GM18511 (cell line): ENCODE data around the gene UPK1A.
"Not testable (repeated sequence)": the region's sequence is repeated elsewhere in the genome, so short reads cannot be mapped to it uniquely, and the experiment has no call there.

ENCODE experiments used
- ATAC-seq: cut with Tn5 transposase; IDR thresholded peaks from one replicate; pipeline ENCODE4 v1.9.1; 2021; ENCODE audit warnings: mild to moderate bottlenecking, moderate library complexity; ENCODE audit not compliant: unreplicated experiment

Gene UPK1A

GRCh38 chr19:35689836-35690235 is 23.5 kb downstream of the UPK1A start:
- ATAC-seq: no peak

- ATAC-seq: not testable (repeated sequence)
These were observed 24.8 kb downstream of the UPK1A start for GRCh38 chr19:35691106-35691505.

- ATAC-seq: no peak
These were observed 25.7 kb downstream of the UPK1A start for GRCh38 chr19:35692010-35692409.

- ATAC-seq: no peak
These were observed 27.1 kb downstream of the UPK1A start for GRCh38 chr19:35693422-35693821.

GRCh38 chr19:35693835-35694599 is 27.7 kb downstream of the UPK1A start:
- ATAC-seq: peak; percentile 72

GRCh38 chr19:35695895-35696422 is 29.6 kb downstream of the UPK1A start:
- ATAC-seq: no peak

- no peak for ATAC-seq
These were observed 30.5 kb downstream of the UPK1A start for GRCh38 chr19:35696835-35697234.

GRCh38 chr19:35702223-35703012 is 36.1 kb downstream of the UPK1A start:
- peak; percentile 97 for ATAC-seq

GRCh38 chr19:35703343-35703742 is 37.0 kb downstream of the UPK1A start:
- no peak for ATAC-seq

GRCh38 chr19:35704218-35704617 is 37.9 kb downstream of the UPK1A start, which contains the start of gene ZBTB32:
ZBTB32 (plus strand) TSS chr19:35704558; CDS start chr19:35714627, 10,069 bp downstream.
- no peak for ATAC-seq

GRCh38 chr19:35708391-35708790 is 42.1 kb downstream of the UPK1A start:
- ATAC-seq: no peak

GRCh38 chr19:35710784-35711723 is 44.7 kb downstream of the UPK1A start:
- ATAC-seq: peak; percentile 47

GRCh38 chr19:35712567-35713505 is 46.5 kb downstream of the UPK1A start:
- no peak for ATAC-seq

- ATAC-seq: no peak
These were observed 47.2 kb downstream of the UPK1A start for GRCh38 chr19:35713506-35713850.

- no peak for ATAC-seq
These were observed 47.7 kb downstream of the UPK1A start for GRCh38 chr19:35713904-35714495.

GRCh38 chr19:35714601-35715354 is 48.5 kb downstream of the UPK1A start:
- no peak for ATAC-seq

GRCh38 chr19:35715355-35715809 is 49.1 kb downstream of the UPK1A start:
- no peak for ATAC-seq

GRCh38 chr19:35715981-35716800 is 49.9 kb downstream of the UPK1A start:
- ATAC-seq: peak; percentile 0
